ENCODE measurements around the gene BST2. TPM values are rescaled to one million over a fixed set of nuclear protein-coding genes. Genes with fewer than 3 reads are reported as not detected.

The BST2 gene
- total RNA-seq, 1 experiment from 2014 or later: 46.1 TPM

DNA sequence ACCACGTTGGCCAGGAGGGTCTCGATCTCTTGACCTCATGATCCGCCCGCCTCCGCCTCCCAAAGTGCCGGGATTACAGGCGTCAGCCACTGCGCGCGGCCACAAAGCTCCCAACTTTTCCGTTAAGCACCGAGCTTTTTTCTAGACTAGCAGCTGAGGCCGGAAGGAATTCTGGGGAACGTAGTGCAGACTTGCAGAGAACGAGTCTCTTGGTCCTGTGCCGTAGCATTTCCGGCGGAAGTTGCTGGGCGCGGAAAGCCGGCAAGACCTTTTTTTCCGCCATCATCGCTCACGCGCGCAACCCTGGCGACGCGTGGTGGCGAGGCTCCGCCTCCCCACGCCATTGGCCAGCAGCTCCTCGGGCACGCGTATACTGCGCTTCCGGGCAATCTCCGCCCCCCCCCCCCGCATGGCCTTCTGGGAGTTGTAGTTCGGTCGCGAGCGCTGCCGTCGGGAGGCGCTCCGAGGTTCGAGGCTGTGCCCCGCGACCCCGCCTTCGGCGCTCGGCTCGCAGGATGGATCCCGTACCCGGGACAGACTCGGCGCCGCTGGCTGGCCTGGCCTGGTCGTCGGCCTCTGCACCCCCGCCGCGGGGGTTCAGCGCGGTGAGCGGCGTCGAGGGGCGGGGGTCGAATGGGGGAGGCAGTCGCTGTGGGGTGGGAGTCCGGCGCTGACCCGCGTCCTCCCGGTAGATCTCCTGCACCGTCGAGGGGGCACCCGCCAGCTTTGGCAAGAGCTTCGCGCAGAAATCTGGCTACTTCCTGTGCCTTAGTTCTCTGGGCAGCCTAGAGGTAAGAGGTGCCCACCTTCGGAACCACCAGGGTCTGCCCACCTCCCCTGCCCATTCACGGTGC lies 14.4 kb upstream of the BST2 start, which contains the start of gene MVB12A:
TSS of gene MVB12A (plus strand) at position 427 of the 854 bp plus-strand sequence. CDS start at position 516, 89 bp downstream.
- DNase-seq (ENCODE audit: low read depth): peak; percentile 99

DNA sequence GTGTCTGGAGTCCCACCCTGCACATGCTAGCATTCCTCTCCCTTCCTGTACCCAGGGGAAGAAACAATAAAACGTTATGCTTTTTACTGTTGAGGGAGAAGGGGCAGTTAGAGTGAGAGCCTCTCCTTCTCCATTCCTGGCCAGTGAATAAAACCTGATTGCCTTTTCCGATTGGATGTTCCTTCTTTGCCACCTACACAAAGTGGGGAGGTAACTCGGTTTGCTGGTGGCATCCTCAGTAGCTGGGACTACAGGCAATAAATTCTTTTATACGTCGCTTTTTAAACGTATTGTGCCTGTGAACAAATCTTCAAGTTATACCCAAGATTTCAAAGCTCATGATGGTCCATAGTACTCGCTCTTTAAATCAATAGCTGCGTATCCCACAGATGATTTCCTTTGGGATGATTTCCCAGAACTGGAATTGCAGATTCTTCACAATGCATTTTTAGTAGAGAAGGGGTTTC lies 13.8 kb upstream of the BST2 start:
- no peak for DNase-seq (ENCODE audit: low read depth)

- DNase-seq (ENCODE audit: low read depth): no peak
Measured at GRCh38 chr19:17418710-17419109, 13.3 kb upstream of the BST2 start.

DNA sequence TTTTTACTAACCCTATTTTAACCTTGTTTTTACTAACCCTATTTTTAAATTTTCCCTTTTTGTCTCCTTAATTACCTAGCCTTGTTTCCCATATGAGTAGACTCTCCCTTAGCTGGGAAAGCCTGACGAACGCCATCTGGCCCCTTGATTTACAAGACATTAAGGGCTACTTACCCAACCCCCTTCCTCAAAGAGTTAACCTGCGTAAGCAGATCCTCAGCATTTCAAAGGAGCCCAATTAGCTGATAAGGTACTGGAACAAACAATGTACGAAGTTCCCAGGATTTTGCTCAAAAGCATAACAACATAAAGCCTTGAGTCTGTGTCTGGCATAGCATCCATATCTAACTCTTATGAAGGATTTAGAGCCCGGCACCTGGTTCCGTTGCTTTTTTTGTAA lies 9.7 kb upstream of the BST2 start:
- no peak for DNase-seq (ENCODE audit: low read depth)

- DNase-seq (ENCODE audit: low read depth): no peak
Measured at GRCh38 chr19:17414097-17414496, 8.7 kb upstream of the BST2 start.

DNA sequence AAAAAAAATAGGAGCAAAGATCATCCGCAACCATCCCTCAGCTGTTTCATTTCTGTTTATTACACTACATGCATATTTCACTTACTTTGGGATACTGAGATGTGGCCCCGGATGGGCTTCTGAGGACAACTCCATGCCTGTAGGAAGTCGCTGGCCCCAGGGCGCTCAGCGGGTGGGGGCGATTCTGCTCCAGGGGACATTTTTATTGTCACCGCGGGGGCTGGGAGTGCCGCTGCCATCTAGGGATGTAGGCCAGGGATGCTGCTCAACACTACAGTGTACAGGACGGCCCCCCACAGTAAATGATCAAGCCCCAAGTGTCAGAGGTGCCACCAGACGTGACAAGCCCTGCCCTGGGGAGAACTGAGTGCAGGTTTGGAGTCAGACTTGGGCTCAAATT lies 6.4 kb upstream of the BST2 start:
- DNase-seq (ENCODE audit: low read depth): no peak

DNA sequence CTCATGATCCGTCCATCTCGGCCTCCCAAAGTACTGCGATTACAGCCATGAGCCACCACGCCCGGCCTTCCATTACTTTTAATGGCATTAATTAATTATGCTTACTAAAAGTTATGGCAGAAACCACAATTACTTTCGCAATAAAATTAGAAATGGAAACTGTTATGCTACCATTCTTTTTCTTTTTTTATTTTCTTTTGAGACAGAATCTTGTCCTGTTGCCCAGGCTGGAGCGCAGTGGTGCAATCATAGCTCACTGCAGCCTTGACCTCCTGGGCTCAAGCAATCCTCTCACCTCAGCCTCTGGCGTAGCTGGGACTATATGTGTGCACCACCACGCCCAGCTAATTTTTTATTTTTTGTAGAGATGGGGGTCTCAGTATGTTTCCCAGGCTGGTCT lies 4.6 kb upstream of the BST2 start:
- no peak for DNase-seq (ENCODE audit: low read depth)

DNA sequence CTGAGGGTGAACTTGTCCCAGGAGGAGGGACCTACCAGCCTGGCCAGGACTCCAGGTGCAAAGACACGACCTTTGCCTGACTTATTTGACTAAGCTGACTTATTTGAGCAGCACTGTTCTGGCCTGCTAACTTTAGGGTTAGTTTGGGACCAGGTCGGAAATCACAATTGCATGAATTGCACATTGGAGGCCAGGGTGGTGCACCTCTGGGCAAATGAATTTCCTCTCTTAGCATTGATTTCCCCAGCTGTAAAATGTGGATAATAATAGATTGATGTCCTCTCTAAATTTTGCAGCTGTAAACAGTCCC lies 1.4 kb upstream of the BST2 start:
- no peak for DNase-seq (ENCODE audit: low read depth)

DNA sequence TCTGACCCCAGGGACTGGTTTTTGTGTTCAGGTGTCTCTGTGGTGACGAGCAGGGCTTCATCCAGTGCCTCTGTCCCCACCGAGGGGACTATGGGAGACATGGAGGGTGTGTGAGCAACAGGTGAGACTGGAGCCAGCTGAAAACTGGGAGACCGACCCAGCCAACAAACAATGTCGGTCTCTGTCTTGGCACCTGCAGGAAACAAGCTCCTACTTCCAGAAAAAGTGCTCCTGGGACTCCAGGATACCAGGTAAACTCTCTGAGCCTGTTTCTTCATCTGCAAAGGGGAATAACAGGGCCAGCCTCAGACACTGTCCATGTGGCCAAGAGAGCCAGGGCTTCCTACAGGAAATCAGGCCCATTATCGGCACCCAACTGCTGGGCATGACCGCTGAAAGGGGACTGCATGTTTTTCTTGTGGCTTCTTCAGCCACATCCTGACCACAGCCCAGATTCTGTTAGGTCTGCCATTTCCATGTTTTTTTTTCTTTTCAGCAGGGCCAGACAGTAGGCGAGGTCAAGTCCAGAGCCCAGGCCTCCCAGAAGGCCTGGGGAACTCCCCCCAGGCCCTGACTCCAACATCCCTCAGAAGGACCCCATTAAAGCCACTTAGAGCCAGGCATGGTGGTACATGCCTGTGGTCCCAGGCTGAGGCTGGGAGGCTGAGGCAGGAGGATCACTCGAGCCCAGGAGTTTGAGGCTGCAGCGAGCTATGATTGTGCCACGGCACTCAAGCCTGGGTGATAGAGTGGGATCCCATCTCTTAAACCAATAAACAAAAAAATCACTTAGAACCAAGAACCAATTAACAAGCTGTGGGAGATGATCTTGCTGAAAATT lies 836 bp upstream of the BST2 start:
- peak; percentile 93 for DNase-seq (ENCODE audit: low read depth)

GRCh38 chr19:17404621-17405249 lies 695 bp downstream of the BST2 start:
- no peak for DNase-seq (ENCODE audit: low read depth)

DNA sequence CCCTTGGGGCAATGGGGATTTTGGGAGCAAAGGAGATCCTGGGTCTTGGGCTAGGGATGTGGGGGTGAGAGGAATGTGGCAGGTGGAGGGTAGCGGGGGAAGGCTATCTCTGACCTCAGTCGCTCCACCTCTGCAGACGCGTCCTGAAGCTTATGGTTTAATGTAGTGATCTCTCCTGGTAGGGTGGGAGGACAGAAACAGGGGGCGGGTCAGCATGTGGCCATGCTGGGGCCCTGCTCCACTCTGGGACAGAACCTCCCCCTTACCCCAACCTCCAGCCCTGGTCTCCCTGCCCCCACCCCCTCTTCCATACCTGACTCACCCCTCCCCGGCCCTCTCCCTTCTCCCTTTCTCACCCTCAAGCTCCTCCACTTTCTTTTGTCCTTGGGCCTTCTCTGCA lies 1.4 kb downstream of the BST2 start:
- DNase-seq (ENCODE audit: low read depth): no peak

DNA sequence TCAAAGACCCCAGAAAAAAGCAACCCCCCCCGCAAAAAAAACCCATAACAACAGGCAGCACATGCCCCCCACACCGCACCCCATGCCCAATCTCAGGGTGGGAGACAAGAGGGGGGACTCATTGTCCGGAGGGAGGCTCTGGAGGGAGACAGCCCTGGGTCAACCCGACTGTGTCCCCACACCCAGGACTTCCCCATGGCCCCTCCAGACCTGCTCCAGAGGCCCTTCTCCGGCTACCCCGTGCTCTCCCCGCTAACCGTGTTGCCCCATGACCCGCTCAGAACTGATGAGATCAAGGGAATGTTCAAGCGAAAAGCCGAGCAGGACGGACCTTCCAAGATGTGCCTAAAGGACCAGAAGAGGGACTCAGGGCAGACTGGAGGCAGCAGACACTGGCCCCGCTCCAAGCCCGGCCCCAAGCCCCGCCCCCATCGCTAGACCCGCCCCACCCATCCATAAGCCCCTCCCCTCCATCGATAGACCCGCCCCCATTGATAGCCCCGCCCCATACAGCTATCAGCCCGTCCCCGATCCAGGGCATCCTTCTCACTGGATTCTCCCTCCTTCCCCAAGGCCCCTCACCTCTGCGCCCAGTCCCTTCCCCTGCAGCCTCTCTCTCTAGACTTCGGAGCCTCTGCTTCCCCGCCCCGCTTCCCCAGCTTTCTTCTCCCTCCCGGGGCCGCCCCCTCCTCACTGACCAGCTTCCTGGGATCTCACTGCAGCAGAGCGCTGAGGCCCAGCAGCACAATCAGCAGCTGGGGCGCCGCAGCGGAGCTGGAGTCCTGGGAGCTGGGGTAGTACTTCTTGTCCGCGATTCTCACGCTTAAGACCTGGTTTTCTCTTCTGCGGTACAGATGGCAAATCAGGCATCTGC lies 2.2 kb downstream of the BST2 start:
- no peak for DNase-seq (ENCODE audit: low read depth)

- no peak for DNase-seq (ENCODE audit: low read depth)
Measured at GRCh38 chr19:17401628-17402027, 3.8 kb downstream of the BST2 start.

- DNase-seq (ENCODE audit: low read depth): no peak
Measured at GRCh38 chr19:17398902-17399527, 6.4 kb downstream of the BST2 start.

DNA sequence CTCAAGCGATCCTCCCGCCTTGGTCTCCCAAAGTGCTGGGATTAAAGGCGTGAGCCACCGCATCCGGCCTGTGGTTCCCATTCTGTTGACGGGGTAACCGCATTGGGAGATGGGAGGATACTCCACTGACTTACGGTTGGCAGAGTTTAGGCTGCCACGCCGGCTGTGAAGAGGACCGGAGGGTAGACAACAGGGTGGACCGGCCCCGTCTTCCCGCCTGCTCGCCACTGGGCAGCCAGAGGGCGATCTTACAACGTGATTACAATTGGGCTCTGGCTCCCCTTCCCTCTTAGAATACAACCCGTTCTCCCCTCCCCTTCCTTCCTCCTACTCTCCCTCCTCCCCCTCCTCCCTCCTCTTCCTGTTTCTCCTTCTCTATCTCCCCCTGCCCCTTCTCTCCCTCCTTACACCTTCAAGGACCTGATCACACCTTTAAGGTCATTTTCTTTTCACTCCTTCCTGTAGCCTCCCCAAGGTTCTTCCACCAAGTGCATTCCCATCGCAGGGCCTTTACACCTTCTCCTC lies 10.5 kb downstream of the BST2 start:
- peak; percentile 60 for DNase-seq (ENCODE audit: low read depth)

DNA sequence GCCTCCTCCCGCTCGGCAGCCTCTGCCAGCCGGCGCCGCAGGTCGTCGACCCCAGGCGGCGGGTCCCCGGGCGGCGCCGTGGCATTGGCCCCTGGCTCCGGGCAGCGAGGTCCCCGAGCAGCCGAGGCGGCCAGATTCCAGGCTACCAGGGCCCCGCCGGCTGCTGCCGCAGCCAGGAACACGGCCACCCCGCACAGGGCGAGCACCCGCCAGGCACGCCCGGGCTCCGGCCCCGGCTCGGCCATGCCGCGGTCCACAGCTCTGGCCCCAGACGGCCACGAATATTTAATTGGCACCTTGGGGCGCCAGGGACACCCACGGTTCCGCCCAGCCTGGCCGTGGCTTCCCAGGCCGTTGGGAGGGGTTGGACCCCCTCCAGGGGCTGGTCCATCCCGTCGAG lies 11.5 kb downstream of the BST2 start, which contains the start of gene CCDC194:
TSS of gene CCDC194 (minus strand) at position 283 of the 400 bp plus-strand sequence. CDS start at position 245, 38 bp downstream.
- no peak for DNase-seq (ENCODE audit: low read depth)

DNA sequence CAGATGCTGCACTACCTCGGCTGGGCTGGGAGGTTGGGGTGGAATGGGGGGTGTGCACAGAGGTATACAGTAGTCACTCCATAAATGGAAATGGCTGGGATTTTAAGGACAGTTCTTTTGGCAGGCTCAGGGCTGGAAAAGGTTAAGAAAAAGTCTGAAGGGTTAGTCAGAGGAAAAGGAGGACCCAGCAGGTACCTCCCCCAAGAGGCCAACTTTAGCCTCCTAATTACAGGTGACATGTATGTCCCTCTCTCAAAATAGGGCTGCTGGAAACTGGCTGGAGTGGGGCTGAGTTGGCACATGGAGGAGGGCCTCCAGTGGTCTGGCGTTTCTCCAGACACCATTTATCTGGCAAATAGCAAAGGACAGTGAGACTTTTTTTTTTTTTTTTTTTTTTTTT lies 12.4 kb downstream of the BST2 start:
- DNase-seq (ENCODE audit: low read depth): peak; percentile 71

GRCh38 chr19:17391371-17392151 lies 13.9 kb downstream of the BST2 start:
- DNase-seq (ENCODE audit: low read depth): no peak

GRCh38 chr19:17390665-17391370 lies 14.6 kb downstream of the BST2 start:
- DNase-seq (ENCODE audit: low read depth): peak; percentile 93
